SK-N-SH (cell line): ENCODE measurements around the gene TRAM2. TPM values are rescaled to one million over a fixed set of nuclear protein-coding genes. Genes with fewer than 3 reads are reported as not detected.

Source experiments
- CTCF ChIA-PET: fragments of 300-600, 350-600 bp; formaldehyde crosslinking; extraction: SDS; loops from one replicate; lab custom pipeline; 2021; lab: Yijun Ruan, JAX
- POLR2A ChIA-PET: fragments of 350-600 bp; sonication (Branson Sonifier 250); formaldehyde crosslinking; extraction: SDS; loops from one replicate; lab custom pipeline; 2020; ENCODE audit warnings: antibody characterized with exemption, inconsistent platforms; lab: Yijun Ruan, JAX
- DNase-seq: peaks from one replicate; pipeline ENCODE4 v3.0.0; 2012
- H2AFZ ChIP-seq: fragments of 200-600 bp; sonication (generic); 2 replicates; pipeline ENCODE4 v1.8.1; 2016; ENCODE audit warnings: antibody characterized with exemption, mild to moderate bottlenecking, low read depth
- H3F3A ChIP-seq: fragments of 200-600 bp; sonication (generic); replicated peaks from 2 replicates; pipeline ENCODE3; 2016; ENCODE audit warnings: antibody characterized with exemption, mild to moderate bottlenecking; ENCODE audit not compliant: insufficient read depth
- H3K27ac ChIP-seq, 2 experiments: fragments of 200-500 bp in 1 of 2; fragments of 200-600 bp in 1 of 2; sonication (Bioruptor generic) in 1 of 2; sonication (generic), shearing (Covaris generic) in 1 of 2; 2 replicates each; pipeline versions ENCODE4 v1.5.1 to v1.6.1; 2014 to 2016; ENCODE audit warnings: low read depth in 2 of 2, inconsistent platforms in 1 of 2, low read length in 1 of 2, mild to moderate bottlenecking in 1 of 2, mixed read lengths in 1 of 2
- H3K27me3 ChIP-seq: fragments of 200-600 bp; sonication (generic), shearing (Covaris generic); 2 replicates; pipeline ENCODE4 v1.6.1; 2016; ENCODE audit warnings: mixed run types; ENCODE audit not compliant: insufficient read depth
- H3K36me3 ChIP-seq, 2 experiments: fragments of 200-500 bp in 1 of 2; fragments of 200-600 bp in 1 of 2; sonication (Bioruptor generic) in 1 of 2; sonication (generic) in 1 of 2; replicated peaks in 1 of 2; 2 replicates each; pipeline versions ENCODE3 to v1.5.1; 2014 to 2016; ENCODE audit warnings: low read length in 1 of 2, mild to moderate bottlenecking in 1 of 2; ENCODE audit not compliant: insufficient read depth in 2 of 2, control insufficient read depth in 1 of 2
- H3K4me1 ChIP-seq, 2 experiments: fragments of 200-500 bp in 1 of 2; fragments of 200-600 bp in 1 of 2; sonication (Bioruptor generic) in 1 of 2; sonication (generic), shearing (Covaris generic) in 1 of 2; 2 replicates each; pipeline versions ENCODE4 v1.5.1 to v1.6.1; 2014 to 2016; ENCODE audit warnings: low read depth in 1 of 2, low read length in 1 of 2, mixed run types in 1 of 2; ENCODE audit not compliant: insufficient read depth in 2 of 2, control insufficient read depth in 1 of 2
- H3K4me2 ChIP-seq: fragments of 200-600 bp; sonication (generic), shearing (Covaris generic); 2 replicates; pipeline ENCODE4 v1.6.1; 2017; ENCODE audit warnings: mixed run types
- H3K4me3 ChIP-seq, 2 experiments: fragments of 200-500 bp in 1 of 2; fragments of 200-600 bp in 1 of 2; sonication (Bioruptor generic) in 1 of 2; sonication (generic), shearing (Covaris generic) in 1 of 2; 2 replicates each; pipeline versions ENCODE4 v1.5.1 to v1.8.1; 2014 to 2016; ENCODE audit warnings: low read depth in 2 of 2, inconsistent platforms in 1 of 2, low read length in 1 of 2, mild to moderate bottlenecking in 1 of 2, mixed read lengths in 1 of 2, moderate library complexity in 1 of 2
- H3K79me2 ChIP-seq: fragments of 200-600 bp; sonication (generic); 2 replicates; pipeline ENCODE4 v1.8.1; 2017; ENCODE audit warnings: mild to moderate bottlenecking; ENCODE audit not compliant: insufficient read depth
- H3K9ac ChIP-seq: fragments of 200-600 bp; sonication (generic); 2 replicates; pipeline ENCODE4 v1.6.1; 2017; ENCODE audit warnings: mixed run types
- H3K9me2 ChIP-seq: fragments of 200-600 bp; sonication (generic); 2 replicates; pipeline ENCODE4 v1.6.1; 2017; ENCODE audit warnings: mixed run types
- H3K9me3 ChIP-seq: fragments of 200-600 bp; sonication (generic); 2 replicates; pipeline ENCODE4 v1.6.1; 2017; ENCODE audit warnings: mixed run types, mild to moderate bottlenecking, moderate library complexity
- H4K20me1 ChIP-seq: fragments of 200-600 bp; sonication (generic); 2 replicates; pipeline ENCODE4 v1.6.1; 2017; ENCODE audit warnings: mild to moderate bottlenecking, mixed run types; ENCODE audit not compliant: insufficient read depth
- FOXM1 ChIP-seq: IDR thresholded peaks from 2 replicates; pipeline ENCODE4 v1.4.0; 2012; ENCODE audit warnings: low read depth, mild to moderate bottlenecking
- GABPA ChIP-seq: IDR thresholded peaks from 2 replicates; pipeline ENCODE4 v1.4.0; 2012; ENCODE audit warnings: low read depth, mild to moderate bottlenecking
- GATA2 ChIP-seq: sonication (generic); formaldehyde crosslinking; IDR thresholded peaks from 2 replicates; pipeline ENCODE4 v1.5.0; 2020; ENCODE audit warnings: mild to moderate bottlenecking, missing genetic modification reagents
- JUND ChIP-seq: IDR thresholded peaks from 2 replicates; pipeline ENCODE4 v1.4.0; 2012
- MEF2A ChIP-seq: IDR thresholded peaks from 2 replicates; pipeline ENCODE4 v1.4.0; 2012; ENCODE audit warnings: low read depth, borderline replicate concordance
- NFIC ChIP-seq: IDR thresholded peaks from 2 replicates; pipeline ENCODE4 v1.4.0; 2012; ENCODE audit warnings: borderline replicate concordance
- NRF1 ChIP-seq: IDR thresholded peaks from 2 replicates; pipeline ENCODE4 v1.6.1; 2012; ENCODE audit warnings: low read depth, mild to moderate bottlenecking, low read length
- POLR2AphosphoS5 ChIP-seq: IDR thresholded peaks from 2 replicates; pipeline ENCODE4 v1.6.1; 2012; ENCODE audit warnings: low read depth, low read length
- RCOR1 ChIP-seq: fragments of 150-350 bp; IDR thresholded peaks from 2 replicates; pipeline ENCODE4 v1.6.1; 2017; ENCODE audit warnings: antibody characterized with exemption, low read length
- RFX5 ChIP-seq: IDR thresholded peaks from 2 replicates; pipeline ENCODE4 v1.6.1; 2012; ENCODE audit warnings: mild to moderate bottlenecking, improper control_type of control experiment, low read length
- RXRA ChIP-seq: IDR thresholded peaks from 2 replicates; pipeline ENCODE4 v1.4.0; 2012; ENCODE audit warnings: low read depth, mild to moderate bottlenecking, borderline replicate concordance
- SIN3A ChIP-seq: IDR thresholded peaks from 2 replicates; pipeline ENCODE4 v1.6.1; 2012; ENCODE audit warnings: low read depth, mild to moderate bottlenecking, low read length, moderate library complexity, borderline replicate concordance
- SMC3 ChIP-seq: IDR thresholded peaks from 2 replicates; pipeline ENCODE4 v1.6.1; 2012; ENCODE audit warnings: low read depth, low read length, improper control_type of control experiment
- TAF1 ChIP-seq: IDR thresholded peaks from 2 replicates; pipeline ENCODE4 v1.6.1; 2012; ENCODE audit warnings: low read depth, mild to moderate bottlenecking, low read length, moderate library complexity, borderline replicate concordance
- YY1 ChIP-seq: IDR thresholded peaks from 2 replicates; pipeline ENCODE4 v1.4.0; 2012; ENCODE audit warnings: low read depth, mild to moderate bottlenecking
- WGBS: methylation state at CpG from one replicate; pipeline ENCODE4 v1.1.6; 2017; ENCODE audit warnings: low lambda C conversion rate; 5-methylcytosine and 5-hydroxymethylcytosine counted together
- polyA plus RNA-seq, 3 experiments: library from polyadenylated mRNA; depleted of rRNA; stranded (reverse); fragments of >200 nt; gene quantifications; 2 replicates each; pipeline ENCODE4 v1.2.3, GENCODE V29; 2012
- TF ChIP-seq, protein P1 (sequence below): IDR thresholded peaks from 2 replicates; pipeline ENCODE4 v1.6.1; 2012; ENCODE audit warnings: mild to moderate bottlenecking, low read depth, low read length, moderate library complexity
- TF ChIP-seq, protein P2 (sequence below): fragments of 150-350 bp; IDR thresholded peaks from 2 replicates; pipeline ENCODE4 v1.6.1; 2017; ENCODE audit warnings: antibody characterized with exemption, low read length, low read depth, borderline replicate concordance
- TF ChIP-seq, protein P3 (sequence below): IDR thresholded peaks from 2 replicates; pipeline ENCODE4 v1.4.0; 2012; ENCODE audit warnings: low read depth, borderline replicate concordance
- TF ChIP-seq, protein P4 (sequence below): IDR thresholded peaks from 2 replicates; pipeline ENCODE4 v1.4.0; 2012; ENCODE audit warnings: low read depth

Gene TRAM2
- polyA plus RNA-seq, 1 of the 3 experiments (the other 2 are of a cell fraction) = 26.4 TPM

DNA sequence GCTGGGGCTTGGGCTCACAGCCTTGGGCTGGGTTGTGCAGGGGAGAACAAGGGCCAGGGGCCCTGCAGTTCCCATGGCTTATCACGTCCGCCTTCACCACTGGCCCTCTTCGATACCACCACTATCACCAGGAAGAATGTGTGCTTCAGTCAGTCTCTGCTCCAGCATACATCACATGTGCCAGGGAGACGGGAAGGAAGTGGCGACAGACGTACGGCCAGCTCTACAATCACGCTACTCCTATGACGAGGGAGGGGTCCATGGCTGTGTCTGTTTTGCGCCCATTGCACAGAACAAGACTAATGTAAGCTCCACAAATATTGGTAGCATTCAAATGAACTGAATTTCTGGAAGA is 72.1 kb downstream of the TRAM2 start:
- POLR2A ChIA-PET = no interaction called here

DNA sequence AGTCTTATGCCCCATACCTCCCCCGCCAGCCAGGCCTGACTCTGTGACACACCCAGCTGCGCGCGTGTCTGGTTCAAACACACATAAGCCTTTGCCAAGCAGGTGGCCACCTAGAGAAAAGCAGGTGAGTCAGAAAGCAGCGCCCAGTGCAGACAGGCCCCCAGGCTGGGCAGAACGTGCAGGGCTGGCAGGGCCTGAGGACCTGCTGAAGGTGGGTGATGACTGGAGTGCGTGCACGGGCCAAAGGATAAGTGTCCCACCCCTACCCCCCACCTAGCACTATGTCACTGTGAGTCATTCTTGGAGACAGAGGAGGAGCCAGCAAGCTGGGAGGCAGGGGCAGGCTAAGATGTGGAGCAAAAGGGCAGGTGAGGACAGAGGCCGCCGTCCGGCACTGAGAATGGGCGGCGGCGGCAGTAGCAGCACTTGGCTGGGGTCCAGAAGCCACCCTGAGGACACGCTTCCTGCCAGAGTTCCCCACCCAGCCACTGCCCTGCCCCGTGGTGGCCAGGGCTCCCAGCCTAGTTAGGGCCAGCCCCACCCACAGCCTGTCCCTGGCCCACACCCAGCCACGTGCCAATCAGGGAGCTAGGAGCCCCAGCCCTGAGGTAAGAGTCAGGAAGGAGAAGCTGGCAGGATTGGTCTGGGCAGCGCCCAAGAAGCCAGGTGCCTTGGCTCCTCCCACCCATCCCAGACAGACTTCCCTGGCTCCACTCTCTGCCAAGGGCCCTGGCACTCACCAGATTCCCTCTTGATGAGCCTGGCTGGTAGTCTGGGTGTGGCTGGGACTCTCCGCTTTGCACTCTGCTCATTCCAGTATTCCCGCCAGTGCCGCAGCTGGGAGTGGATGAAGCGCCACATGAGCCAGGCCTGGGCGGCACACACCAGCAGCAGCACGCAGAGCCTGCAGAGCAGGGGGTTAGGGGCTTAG is 72.7 kb downstream of the TRAM2 start:
- Histone ChIP-seq H3F3A (peaks cover 34% of the 10 kb centered on the region), H3K4me1 (peaks cover 18 to 23% of the 10 kb centered on the region in 2 experiments; a peak in 3 of 4 replicates), H3K4me3 (no peak overlapping the region), H4K20me1 (no peaks in the 10 kb centered on the region), H3K36me3 (peaks cover 48 to 66% of the 10 kb centered on the region in 2 experiments), H3K9me2 (no peaks in the 10 kb centered on the region), H3K9ac (peak overlapping the region; percentile 29; the same call in 1 of the 2 replicates), H3K27me3 (no peaks in the 10 kb centered on the region), H3K79me2 (peaks cover 6% of the 10 kb centered on the region; the same call in 1 of the 2 replicates), H3K4me2 (peak overlapping the region; percentile 62), H2AFZ (no peak overlapping the region), H3K9me3 (no peaks in the 10 kb centered on the region), H3K27ac (peak overlapping the region; percentile 71 to 77)
- CTCF ChIA-PET = interaction anchor here (0.8 kb wide), 1 partner anchor 94 kb away, joined by 5 read pairs; no protein-coding TSS in a partner anchor
- WGBS = 58% methylated on average over 13 of the region's 24 CpGs
- peak; percentile 61 for DNase-seq
- POLR2A ChIA-PET = no interaction called here
- TF ChIP-seq YY1 = no peak
- TF ChIP-seq TAF1 = no peak
- TF ChIP-seq, protein P1, sequence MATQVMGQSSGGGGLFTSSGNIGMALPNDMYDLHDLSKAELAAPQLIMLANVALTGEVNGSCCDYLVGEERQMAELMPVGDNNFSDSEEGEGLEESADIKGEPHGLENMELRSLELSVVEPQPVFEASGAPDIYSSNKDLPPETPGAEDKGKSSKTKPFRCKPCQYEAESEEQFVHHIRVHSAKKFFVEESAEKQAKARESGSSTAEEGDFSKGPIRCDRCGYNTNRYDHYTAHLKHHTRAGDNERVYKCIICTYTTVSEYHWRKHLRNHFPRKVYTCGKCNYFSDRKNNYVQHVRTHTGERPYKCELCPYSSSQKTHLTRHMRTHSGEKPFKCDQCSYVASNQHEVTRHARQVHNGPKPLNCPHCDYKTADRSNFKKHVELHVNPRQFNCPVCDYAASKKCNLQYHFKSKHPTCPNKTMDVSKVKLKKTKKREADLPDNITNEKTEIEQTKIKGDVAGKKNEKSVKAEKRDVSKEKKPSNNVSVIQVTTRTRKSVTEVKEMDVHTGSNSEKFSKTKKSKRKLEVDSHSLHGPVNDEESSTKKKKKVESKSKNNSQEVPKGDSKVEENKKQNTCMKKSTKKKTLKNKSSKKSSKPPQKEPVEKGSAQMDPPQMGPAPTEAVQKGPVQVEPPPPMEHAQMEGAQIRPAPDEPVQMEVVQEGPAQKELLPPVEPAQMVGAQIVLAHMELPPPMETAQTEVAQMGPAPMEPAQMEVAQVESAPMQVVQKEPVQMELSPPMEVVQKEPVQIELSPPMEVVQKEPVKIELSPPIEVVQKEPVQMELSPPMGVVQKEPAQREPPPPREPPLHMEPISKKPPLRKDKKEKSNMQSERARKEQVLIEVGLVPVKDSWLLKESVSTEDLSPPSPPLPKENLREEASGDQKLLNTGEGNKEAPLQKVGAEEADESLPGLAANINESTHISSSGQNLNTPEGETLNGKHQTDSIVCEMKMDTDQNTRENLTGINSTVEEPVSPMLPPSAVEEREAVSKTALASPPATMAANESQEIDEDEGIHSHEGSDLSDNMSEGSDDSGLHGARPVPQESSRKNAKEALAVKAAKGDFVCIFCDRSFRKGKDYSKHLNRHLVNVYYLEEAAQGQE = no peak
- TF ChIP-seq, protein P2, sequence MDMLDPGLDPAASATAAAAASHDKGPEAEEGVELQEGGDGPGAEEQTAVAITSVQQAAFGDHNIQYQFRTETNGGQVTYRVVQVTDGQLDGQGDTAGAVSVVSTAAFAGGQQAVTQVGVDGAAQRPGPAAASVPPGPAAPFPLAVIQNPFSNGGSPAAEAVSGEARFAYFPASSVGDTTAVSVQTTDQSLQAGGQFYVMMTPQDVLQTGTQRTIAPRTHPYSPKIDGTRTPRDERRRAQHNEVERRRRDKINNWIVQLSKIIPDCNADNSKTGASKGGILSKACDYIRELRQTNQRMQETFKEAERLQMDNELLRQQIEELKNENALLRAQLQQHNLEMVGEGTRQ = no peak
- TF ChIP-seq SIN3A = no peak
- TF ChIP-seq, protein P3, sequence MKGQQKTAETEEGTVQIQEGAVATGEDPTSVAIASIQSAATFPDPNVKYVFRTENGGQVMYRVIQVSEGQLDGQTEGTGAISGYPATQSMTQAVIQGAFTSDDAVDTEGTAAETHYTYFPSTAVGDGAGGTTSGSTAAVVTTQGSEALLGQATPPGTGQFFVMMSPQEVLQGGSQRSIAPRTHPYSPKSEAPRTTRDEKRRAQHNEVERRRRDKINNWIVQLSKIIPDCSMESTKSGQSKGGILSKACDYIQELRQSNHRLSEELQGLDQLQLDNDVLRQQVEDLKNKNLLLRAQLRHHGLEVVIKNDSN = 0 out of 2 replicates have a peak, but pooled peaks have one; percentile 27
- no peak for TF ChIP-seq RFX5
- TF ChIP-seq SMC3 = no peak
- TF ChIP-seq MEF2A = no peak
- TF ChIP-seq JUND = peak; percentile 64
- TF ChIP-seq FOXM1 = 0 out of 2 replicates have a peak, but pooled peaks have one; percentile 39
- TF ChIP-seq, protein P4, sequence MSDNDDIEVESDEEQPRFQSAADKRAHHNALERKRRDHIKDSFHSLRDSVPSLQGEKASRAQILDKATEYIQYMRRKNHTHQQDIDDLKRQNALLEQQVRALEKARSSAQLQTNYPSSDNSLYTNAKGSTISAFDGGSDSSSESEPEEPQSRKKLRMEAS = peak; percentile 18; the same call in 1 of the 2 replicates
- TF ChIP-seq RXRA = peak; percentile 86
- TF ChIP-seq NFIC = peak; percentile 88
- no peak for TF ChIP-seq RCOR1
- no peak for TF ChIP-seq GATA2 (CRISPR knock-in tag)

More for the DNA sequence above, 72.1 kb downstream of the TRAM2 start:
- no peak overlapping the region for H3K4me3 ChIP-seq
- H3K4me2 ChIP-seq = peak overlapping the region; percentile 62
- H3F3A ChIP-seq = peaks cover 30% of the 10 kb centered on the region
- no peak for DNase-seq
- H3K27me3 ChIP-seq = no peaks in the 10 kb centered on the region
- H3K9ac ChIP-seq = peak overlapping the region; percentile 29; the same call in 1 of the 2 replicates
- H3K9me3 ChIP-seq = no peaks in the 10 kb centered on the region
- WGBS = 97% methylated on average over 10 of the region's 10 CpGs
- peaks cover 18 to 23% of the 10 kb centered on the region in 2 experiments; a peak in 3 of 4 replicates for H3K4me1 ChIP-seq
- peak overlapping the region; percentile 71 to 77 for H3K27ac ChIP-seq
- H4K20me1 ChIP-seq = no peaks in the 10 kb centered on the region
- TF ChIP-seq NRF1 (no peak), GABPA (no peak), RFX5 (no peak), SIN3A (no peak), POLR2AphosphoS5 (no peak), YY1 (no peak)
- TF ChIP-seq, protein P2 = no peak
- TF ChIP-seq, all 33 proteins: peak for 0
- Histone ChIP-seq H2AFZ (no peak overlapping the region), H3K79me2 (peaks cover 6% of the 10 kb centered on the region; the same call in 1 of the 2 replicates), H3K36me3 (peaks cover 54 to 69% of the 10 kb centered on the region in 2 experiments), H3K9me2 (no peaks in the 10 kb centered on the region)
- CTCF ChIA-PET = interaction anchor here (0.8 kb wide), 1 partner anchor 94 kb away, joined by 5 read pairs; no protein-coding TSS in a partner anchor
